Measurements from ENCODE around the gene SMYD3. TPM values are rescaled to one million over a fixed set of nuclear protein-coding genes. Genes with fewer than 3 reads are reported as not detected.

The SMYD3 gene
- total RNA-seq, 1 experiment from 2014 or later, result 25.5 TPM

DNA sequence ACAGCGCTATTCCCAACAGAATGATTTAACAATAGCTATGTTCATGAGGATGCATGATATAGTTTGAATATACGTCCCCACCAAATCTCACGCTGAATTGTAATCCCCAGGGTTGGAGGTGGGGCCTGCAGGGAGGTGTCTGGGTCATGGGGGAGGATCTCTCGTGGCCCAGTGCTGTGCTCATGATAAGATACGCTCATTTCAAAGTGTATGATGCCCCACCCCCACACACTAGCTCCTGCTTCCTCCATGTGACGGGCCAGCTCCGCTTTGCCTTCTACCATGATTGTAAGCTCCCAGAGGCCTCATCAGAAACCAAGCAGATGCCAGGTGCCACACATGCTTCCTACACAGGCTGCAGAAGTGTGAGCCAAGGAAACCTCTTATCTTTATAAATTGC, 93.6 kb downstream of the SMYD3 start:
- H3T11ph ChIP-seq (ENCODE audit: low read length), result no peak overlapping the region
- no peaks in the 10 kb centered on the region for H3K27me3 ChIP-seq (ENCODE audit: insufficient read depth, low read length)
- no peak overlapping the region for H2BK15ac ChIP-seq (ENCODE audit: low read depth, low read length)
- no peak overlapping the region for H3K4ac ChIP-seq (ENCODE audit: low read depth, low read length)
- TF ChIP-seq, protein P1, sequence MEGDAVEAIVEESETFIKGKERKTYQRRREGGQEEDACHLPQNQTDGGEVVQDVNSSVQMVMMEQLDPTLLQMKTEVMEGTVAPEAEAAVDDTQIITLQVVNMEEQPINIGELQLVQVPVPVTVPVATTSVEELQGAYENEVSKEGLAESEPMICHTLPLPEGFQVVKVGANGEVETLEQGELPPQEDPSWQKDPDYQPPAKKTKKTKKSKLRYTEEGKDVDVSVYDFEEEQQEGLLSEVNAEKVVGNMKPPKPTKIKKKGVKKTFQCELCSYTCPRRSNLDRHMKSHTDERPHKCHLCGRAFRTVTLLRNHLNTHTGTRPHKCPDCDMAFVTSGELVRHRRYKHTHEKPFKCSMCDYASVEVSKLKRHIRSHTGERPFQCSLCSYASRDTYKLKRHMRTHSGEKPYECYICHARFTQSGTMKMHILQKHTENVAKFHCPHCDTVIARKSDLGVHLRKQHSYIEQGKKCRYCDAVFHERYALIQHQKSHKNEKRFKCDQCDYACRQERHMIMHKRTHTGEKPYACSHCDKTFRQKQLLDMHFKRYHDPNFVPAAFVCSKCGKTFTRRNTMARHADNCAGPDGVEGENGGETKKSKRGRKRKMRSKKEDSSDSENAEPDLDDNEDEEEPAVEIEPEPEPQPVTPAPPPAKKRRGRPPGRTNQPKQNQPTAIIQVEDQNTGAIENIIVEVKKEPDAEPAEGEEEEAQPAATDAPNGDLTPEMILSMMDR (conservative IDR thresholded peaks at IDR 0.05), result no peak
- no peak overlapping the region for H2BK5ac ChIP-seq (ENCODE audit: insufficient read length, low read length)
- no peaks in the 10 kb centered on the region for H3K9me3 ChIP-seq (ENCODE audit: control insufficient read depth, low read depth, low read length)
- H3K56ac ChIP-seq (ENCODE audit: insufficient read length, low read depth, low read length), result no peak overlapping the region
- H3K27ac Mint-ChIP-seq, result peak overlapping the region in 1 of 3 experiments; percentile 15; a peak in 1 of 7 replicates
- no peak overlapping the region for H2BK120ac ChIP-seq (ENCODE audit: low read depth, low read length, poor library complexity, severe bottlenecking)
- no peak overlapping the region for H4K8ac ChIP-seq (replicated peaks; ENCODE audit: insufficient read length, low read depth, low read length)
- H3K4me1 ChIP-seq (ENCODE audit: insufficient read depth, low read length), result no peaks in the 10 kb centered on the region
- H4K91ac ChIP-seq (ENCODE audit: insufficient read length, low read depth, low read length), result no peak overlapping the region
- H3K9me3 Mint-ChIP-seq, result peaks cover 6 to 10% of the 10 kb centered on the region in 2 experiments; a peak in 3 of 5 replicates
- peaks cover 13 to 16% (median 14%) of the 10 kb centered on the region in 3 experiments for H3K36me3 Mint-ChIP-seq (ENCODE audit: insufficient read depth in 1 of 3, low read depth in 3 of 3)
- no CpG with 5 or more reads among the region's 7 CpGs for WGBS (ENCODE audit: extremely low coverage, insufficient read length, low lambda C conversion rate)
- H3K9ac ChIP-seq (ENCODE audit: extremely low read depth, insufficient read length, low read length), result no peak overlapping the region
- no peak overlapping the region for H3K18ac ChIP-seq (ENCODE audit: insufficient read length, low read depth, low read length)
- no peak overlapping the region for H2AFZ ChIP-seq (ENCODE audit: low read length)
- no peak overlapping the region for H2BK12ac ChIP-seq (ENCODE audit: insufficient read length, low read depth, low read length)
- H3K27ac ChIP-seq (ENCODE audit: insufficient read length, low read depth, low read length), result no peak overlapping the region
- peaks cover 2 to 3% of the 10 kb centered on the region in 2 experiments; a peak in 2 of 4 replicates for H3K4me1 Mint-ChIP-seq
- no peak overlapping the region for H3K4me2 ChIP-seq (ENCODE audit: insufficient read depth, insufficient read length, low read length)
- H4K20me1 ChIP-seq (ENCODE audit: control insufficient read depth, insufficient read depth, insufficient read length), result peaks cover 3% of the 10 kb centered on the region
- H3K27me3 Mint-ChIP-seq (ENCODE audit: low read depth), result no peaks in the 10 kb centered on the region
- H3K79me1 ChIP-seq (ENCODE audit: insufficient read depth, low read depth, low read length, poor library complexity, severe bottlenecking), result no peaks in the 10 kb centered on the region
- no peak overlapping the region for H2AK5ac ChIP-seq (ENCODE audit: insufficient read length, low read length)
- no peaks in the 10 kb centered on the region for H3K23me2 ChIP-seq (ENCODE audit: insufficient read length, low read depth, low read length, poor library complexity, severe bottlenecking)
- no peak overlapping the region for H3K14ac ChIP-seq (ENCODE audit: insufficient read depth, low read length)
- H3K79me2 ChIP-seq (ENCODE audit: insufficient read depth, low read length), result no peaks in the 10 kb centered on the region
- no peak for DNase-seq
- H3K23ac ChIP-seq (ENCODE audit: insufficient read length, low read depth, low read length), result no peak overlapping the region
- H4K5ac ChIP-seq (ENCODE audit: insufficient read length, low read depth, low read length), result no peak overlapping the region
- no peak overlapping the region for H3K4me3 Mint-ChIP-seq
- H2BK20ac ChIP-seq (ENCODE audit: low read depth, low read length, poor library complexity, severe bottlenecking), result no peak overlapping the region

Data from H9 (cell line).